ENCODE data around the gene CYP3A5.
A peak's percentile ranks its signal among the peaks of the same experiment; 100 is the strongest.
"Not testable (repeated sequence)": the region's sequence is repeated elsewhere in the genome, so short reads cannot be mapped to it uniquely, and the experiment has no call there.

Gene CYP3A5

DNA sequence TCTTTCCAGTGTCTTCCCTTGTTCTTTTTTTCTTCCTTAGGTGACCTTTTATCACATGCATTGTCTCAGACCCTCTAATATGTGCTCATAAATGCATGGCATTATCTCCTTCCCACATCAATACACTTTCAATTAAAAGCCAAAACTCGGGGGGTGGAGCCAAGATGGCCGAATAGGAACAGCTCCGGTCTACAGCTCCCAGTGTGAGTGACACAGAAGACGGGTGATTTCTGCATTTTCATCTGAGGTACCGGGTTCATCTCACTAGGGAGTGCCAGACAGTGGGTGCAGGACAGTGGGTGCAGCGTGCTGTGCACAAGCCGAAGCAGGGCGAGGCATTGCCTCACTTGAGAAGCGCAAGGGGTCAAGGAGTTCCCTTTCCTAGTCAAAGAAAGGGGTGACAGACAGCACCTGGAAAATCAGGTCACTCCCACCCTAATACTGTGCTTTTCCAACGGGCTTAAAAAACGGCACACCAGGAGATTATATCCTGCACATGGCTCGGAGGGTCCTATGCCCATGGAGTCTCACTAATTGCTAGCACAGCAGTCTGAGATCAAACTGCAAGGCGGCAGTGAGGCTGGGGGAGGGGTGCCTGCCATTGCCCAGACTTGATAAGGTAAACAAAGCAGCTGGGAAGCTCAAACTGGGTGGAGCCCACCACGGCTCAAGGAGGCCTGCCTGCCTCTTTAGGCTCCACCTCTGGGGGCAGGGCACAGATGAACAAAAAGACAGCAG, 6.2 kb upstream of the CYP3A5 start:
- not testable (repeated sequence) for H3K4me3 ChIP-seq (ENCODE audit: low read length in 2 of 2); H3K27me3 ChIP-seq (ENCODE audit: control insufficient read depth in 2 of 2, insufficient read depth in 2 of 2, low read length in 2 of 2)

DNA sequence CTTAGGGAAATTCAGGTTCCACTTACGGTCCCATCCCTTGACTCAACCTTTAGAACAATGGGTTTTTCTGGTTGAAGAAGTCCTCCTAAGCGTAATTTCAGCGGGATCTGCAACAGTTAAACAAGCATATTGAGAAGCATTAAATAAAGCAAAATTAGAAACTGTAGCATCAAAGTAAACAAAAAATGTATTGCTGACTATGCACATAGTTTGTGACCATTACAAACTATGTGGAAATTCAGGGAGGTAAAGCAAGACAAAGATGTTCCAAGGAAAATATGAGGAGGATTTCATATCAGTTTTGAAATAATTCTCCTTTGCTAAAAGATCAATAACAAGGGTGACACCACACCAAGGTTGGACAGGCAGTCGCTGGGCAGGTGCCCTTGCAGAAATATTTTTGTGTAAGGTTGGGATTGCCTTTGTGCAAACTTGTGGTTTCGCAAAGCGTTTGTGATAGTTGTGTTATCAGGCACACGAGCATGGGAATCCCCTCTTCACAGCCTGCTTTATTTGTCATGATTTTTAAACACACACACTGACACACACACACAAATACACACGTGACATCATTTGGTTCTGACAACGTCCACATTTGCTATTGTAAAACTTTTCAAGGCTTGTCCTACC, 5.4 kb upstream of the CYP3A5 start:
- Histone ChIP-seq H3K9ac (ENCODE audit: low read depth in 1 of 2, low read length in 2 of 2) (no peak overlapping the region), H3K27me3 (ENCODE audit: control insufficient read depth in 2 of 2, insufficient read depth in 2 of 2, low read length in 2 of 2) (no peaks in the 10 kb centered on the region), H3K4me1 (ENCODE audit: control insufficient read depth in 2 of 2, insufficient read depth in 2 of 2, low read length in 2 of 2) (no peaks in the 10 kb centered on the region), H3K36me3 (ENCODE audit: control insufficient read depth in 2 of 2, insufficient read depth in 2 of 2, low read length in 2 of 2) (no peaks in the 10 kb centered on the region), H3K27ac (ENCODE audit: low read depth in 2 of 2, low read length in 2 of 2) (no peak overlapping the region), H3K4me3 (ENCODE audit: low read length in 2 of 2) (no peak overlapping the region), H3K9me3 (ENCODE audit: control insufficient read depth in 2 of 2, low read length in 2 of 2) (no peaks in the 10 kb centered on the region)

More for the DNA sequence above, 6.2 kb upstream of the CYP3A5 start:
- H3K36me3 ChIP-seq (ENCODE audit: control insufficient read depth in 2 of 2, insufficient read depth in 2 of 2, low read length in 2 of 2); H3K4me1 ChIP-seq (ENCODE audit: control insufficient read depth in 2 of 2, insufficient read depth in 2 of 2, low read length in 2 of 2); H3K27ac ChIP-seq (ENCODE audit: low read depth in 2 of 2, low read length in 2 of 2); H3K9me3 ChIP-seq (ENCODE audit: control insufficient read depth in 2 of 2, low read length in 2 of 2); H3K9ac ChIP-seq (ENCODE audit: low read depth in 1 of 2, low read length in 2 of 2): not testable (repeated sequence)

GRCh38 chr7:99679032-99679399, 780 bp downstream of the CYP3A5 start:
- Histone ChIP-seq H3K36me3 (ENCODE audit: control insufficient read depth in 2 of 2, insufficient read depth in 2 of 2, low read length in 2 of 2) (peaks cover 24 to 26% of the 10 kb centered on the region in 2 donors), H3K9ac (ENCODE audit: low read depth in 1 of 2, low read length in 2 of 2) (peak overlapping the region; percentile 85 to 86), H3K4me1 (ENCODE audit: control insufficient read depth in 2 of 2, insufficient read depth in 2 of 2, low read length in 2 of 2) (peaks cover 0 to 5% of the 10 kb centered on the region in 2 donors), H3K4me3 (ENCODE audit: low read length in 2 of 2) (peak overlapping the region; percentile 89 to 90), H3K27me3 (ENCODE audit: control insufficient read depth in 2 of 2, insufficient read depth in 2 of 2, low read length in 2 of 2) (no peaks in the 10 kb centered on the region), H3K27ac (ENCODE audit: low read depth in 2 of 2, low read length in 2 of 2) (peak overlapping the region; percentile 92 to 97), H3K9me3 (ENCODE audit: control insufficient read depth in 2 of 2, low read length in 2 of 2) (no peaks in the 10 kb centered on the region)

DNA sequence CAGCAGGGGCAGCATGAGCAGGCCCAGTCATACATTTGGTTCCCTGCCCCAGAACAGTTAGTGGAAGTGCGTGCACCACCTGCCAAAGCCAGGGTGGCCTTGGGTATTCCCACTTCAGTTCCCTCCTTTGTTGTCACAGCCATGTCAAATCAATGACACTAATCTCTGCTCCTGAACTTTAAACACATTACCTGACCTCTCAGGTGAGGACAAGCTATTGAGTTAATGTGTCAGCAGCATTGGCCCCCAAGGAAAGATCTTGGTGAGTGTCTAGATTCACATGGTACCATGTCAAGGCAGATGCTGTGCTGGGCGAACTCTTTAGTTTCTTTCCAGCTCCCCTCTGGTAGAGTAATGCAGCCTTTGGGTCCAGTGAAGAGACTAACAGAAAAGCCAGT, 2.1 kb downstream of the CYP3A5 start:
- Histone ChIP-seq H3K36me3 (ENCODE audit: control insufficient read depth in 2 of 2, insufficient read depth in 2 of 2, low read length in 2 of 2) (peaks cover 36 to 37% of the 10 kb centered on the region in 2 donors), H3K9ac (ENCODE audit: low read depth in 1 of 2, low read length in 2 of 2) (peak overlapping the region in 1 of 2 donors; percentile 85), H3K4me1 (ENCODE audit: control insufficient read depth in 2 of 2, insufficient read depth in 2 of 2, low read length in 2 of 2) (peaks cover 0 to 5% of the 10 kb centered on the region in 2 donors), H3K4me3 (ENCODE audit: low read length in 2 of 2) (peak overlapping the region; percentile 89 to 90), H3K27ac (ENCODE audit: low read depth in 2 of 2, low read length in 2 of 2) (peak overlapping the region; percentile 92 to 97), H3K27me3 (ENCODE audit: control insufficient read depth in 2 of 2, insufficient read depth in 2 of 2, low read length in 2 of 2) (no peaks in the 10 kb centered on the region), H3K9me3 (ENCODE audit: control insufficient read depth in 2 of 2, low read length in 2 of 2) (no peaks in the 10 kb centered on the region)

- Histone ChIP-seq H3K27ac (ENCODE audit: low read depth in 2 of 2, low read length in 2 of 2) (no peak overlapping the region), H3K9ac (ENCODE audit: low read depth in 1 of 2, low read length in 2 of 2) (no peak overlapping the region), H3K9me3 (ENCODE audit: control insufficient read depth in 2 of 2, low read length in 2 of 2) (no peaks in the 10 kb centered on the region), H3K27me3 (ENCODE audit: control insufficient read depth in 2 of 2, insufficient read depth in 2 of 2, low read length in 2 of 2) (no peaks in the 10 kb centered on the region), H3K36me3 (ENCODE audit: control insufficient read depth in 2 of 2, insufficient read depth in 2 of 2, low read length in 2 of 2) (peaks cover 40 to 42% of the 10 kb centered on the region in 2 donors), H3K4me3 (ENCODE audit: low read length in 2 of 2) (peak overlapping the region; percentile 89 to 90), H3K4me1 (ENCODE audit: control insufficient read depth in 2 of 2, insufficient read depth in 2 of 2, low read length in 2 of 2) (peaks cover 0 to 5% of the 10 kb centered on the region in 2 donors)
Measured at GRCh38 chr7:99677013-99677647, 2.7 kb downstream of the CYP3A5 start.

- Histone ChIP-seq H3K9me3 (ENCODE audit: control insufficient read depth in 2 of 2, low read length in 2 of 2) (no peaks in the 10 kb centered on the region), H3K4me3 (ENCODE audit: low read length in 2 of 2) (no peak overlapping the region), H3K36me3 (ENCODE audit: control insufficient read depth in 2 of 2, insufficient read depth in 2 of 2, low read length in 2 of 2) (peaks cover 53 to 56% of the 10 kb centered on the region in 2 donors), H3K27me3 (ENCODE audit: control insufficient read depth in 2 of 2, insufficient read depth in 2 of 2, low read length in 2 of 2) (no peaks in the 10 kb centered on the region), H3K27ac (ENCODE audit: low read depth in 2 of 2, low read length in 2 of 2) (no peak overlapping the region), H3K9ac (ENCODE audit: low read depth in 1 of 2, low read length in 2 of 2) (no peak overlapping the region), H3K4me1 (ENCODE audit: control insufficient read depth in 2 of 2, insufficient read depth in 2 of 2, low read length in 2 of 2) (peaks cover 0 to 5% of the 10 kb centered on the region in 2 donors)
Measured at GRCh38 chr7:99674995-99675742, 4.6 kb downstream of the CYP3A5 start.

DNA sequence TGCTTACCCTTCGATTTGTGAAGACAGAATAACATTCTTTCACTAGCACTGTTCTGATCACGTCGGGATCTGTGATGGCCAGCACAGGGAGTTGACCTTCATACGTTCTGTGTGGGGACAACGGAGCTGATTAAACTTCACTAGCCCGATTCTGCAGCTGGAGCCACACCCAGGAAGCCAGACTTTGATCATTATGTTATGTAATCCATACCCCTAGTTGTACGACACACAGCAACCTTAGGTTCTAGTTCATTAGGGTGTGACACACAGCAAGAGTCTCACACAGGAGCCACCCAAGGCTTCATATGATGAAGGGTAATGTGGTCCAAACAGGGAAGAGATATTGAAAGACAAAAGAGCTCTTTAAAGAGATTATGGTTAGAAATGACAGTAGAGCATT, 7.2 kb downstream of the CYP3A5 start:
- peaks cover 63 to 74% of the 10 kb centered on the region in 2 donors for H3K36me3 ChIP-seq (ENCODE audit: control insufficient read depth in 2 of 2, insufficient read depth in 2 of 2, low read length in 2 of 2)
- peaks cover 0 to 2% of the 10 kb centered on the region in 2 donors for H3K4me1 ChIP-seq (ENCODE audit: control insufficient read depth in 2 of 2, insufficient read depth in 2 of 2, low read length in 2 of 2)
- H3K9ac ChIP-seq (ENCODE audit: low read depth in 1 of 2, low read length in 2 of 2), result no peak overlapping the region
- no peak overlapping the region for H3K4me3 ChIP-seq (ENCODE audit: low read length in 2 of 2)
- no peaks in the 10 kb centered on the region for H3K9me3 ChIP-seq (ENCODE audit: control insufficient read depth in 2 of 2, low read length in 2 of 2)
- no peak overlapping the region for H3K27ac ChIP-seq (ENCODE audit: low read depth in 2 of 2, low read length in 2 of 2)
- no peaks in the 10 kb centered on the region for H3K27me3 ChIP-seq (ENCODE audit: control insufficient read depth in 2 of 2, insufficient read depth in 2 of 2, low read length in 2 of 2)

DNA sequence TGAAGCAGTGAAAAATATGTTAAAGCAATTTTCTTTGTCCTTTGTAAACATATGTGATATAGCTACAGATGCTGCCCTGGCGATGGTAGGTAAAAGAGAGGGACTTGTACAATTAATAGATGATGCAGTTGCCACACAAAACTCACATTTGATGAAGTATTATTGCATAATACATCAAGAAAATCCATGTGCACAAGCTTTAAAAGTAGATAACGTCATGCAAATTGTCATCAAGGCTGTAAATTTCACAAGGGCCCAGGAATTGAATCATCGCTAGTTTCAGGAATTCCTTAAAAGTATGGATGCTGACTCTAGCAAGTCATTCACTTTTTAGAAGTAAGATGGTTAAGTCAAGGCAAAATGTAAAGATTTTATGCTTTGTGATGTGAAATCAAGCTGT, 10.0 kb downstream of the CYP3A5 start:
- Histone ChIP-seq H3K4me3 (ENCODE audit: low read length in 2 of 2) (no peak overlapping the region), H3K4me1 (ENCODE audit: control insufficient read depth in 2 of 2, insufficient read depth in 2 of 2, low read length in 2 of 2) (no peaks in the 10 kb centered on the region), H3K9me3 (ENCODE audit: control insufficient read depth in 2 of 2, low read length in 2 of 2) (no peaks in the 10 kb centered on the region), H3K27ac (ENCODE audit: low read depth in 2 of 2, low read length in 2 of 2) (no peak overlapping the region), H3K27me3 (ENCODE audit: control insufficient read depth in 2 of 2, insufficient read depth in 2 of 2, low read length in 2 of 2) (no peaks in the 10 kb centered on the region), H3K36me3 (ENCODE audit: control insufficient read depth in 2 of 2, insufficient read depth in 2 of 2, low read length in 2 of 2) (peaks cover 75 to 80% of the 10 kb centered on the region in 2 donors), H3K9ac (ENCODE audit: low read depth in 1 of 2, low read length in 2 of 2) (no peak overlapping the region)

DNA sequence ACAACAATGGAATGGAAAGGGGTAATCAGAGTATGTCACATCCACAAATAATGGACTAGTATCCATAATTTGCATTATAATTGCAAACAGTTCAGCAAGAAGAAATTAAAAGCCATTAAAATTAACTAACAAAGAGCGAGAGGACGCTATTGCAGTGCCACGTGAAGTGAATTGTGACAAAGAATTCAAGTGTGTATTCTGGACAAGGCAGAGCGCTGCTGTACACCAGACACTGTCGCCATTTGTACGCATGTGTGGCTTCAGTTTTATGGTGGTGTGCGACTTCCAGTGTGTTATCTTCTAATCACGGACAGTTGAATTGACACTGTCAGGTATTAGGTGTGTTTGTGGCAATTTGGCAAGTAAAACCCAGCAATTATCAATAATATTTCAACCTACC, 11.3 kb downstream of the CYP3A5 start:
- H3K4me3 ChIP-seq (ENCODE audit: low read length in 2 of 2), result no peak overlapping the region
- no peaks in the 10 kb centered on the region for H3K27me3 ChIP-seq (ENCODE audit: control insufficient read depth in 2 of 2, insufficient read depth in 2 of 2, low read length in 2 of 2)
- H3K9ac ChIP-seq (ENCODE audit: low read depth in 1 of 2, low read length in 2 of 2), result no peak overlapping the region
- peaks cover 65 to 79% of the 10 kb centered on the region in 2 donors for H3K36me3 ChIP-seq (ENCODE audit: control insufficient read depth in 2 of 2, insufficient read depth in 2 of 2, low read length in 2 of 2)
- H3K27ac ChIP-seq (ENCODE audit: low read depth in 2 of 2, low read length in 2 of 2), result no peak overlapping the region
- H3K9me3 ChIP-seq (ENCODE audit: control insufficient read depth in 2 of 2, low read length in 2 of 2), result no peaks in the 10 kb centered on the region
- H3K4me1 ChIP-seq (ENCODE audit: control insufficient read depth in 2 of 2, insufficient read depth in 2 of 2, low read length in 2 of 2), result no peaks in the 10 kb centered on the region

GRCh38 chr7:99667179-99667578, 12.6 kb downstream of the CYP3A5 start:
- no peaks in the 10 kb centered on the region for H3K9me3 ChIP-seq (ENCODE audit: control insufficient read depth in 2 of 2, low read length in 2 of 2)
- H3K4me3 ChIP-seq (ENCODE audit: low read length in 2 of 2), result no peak overlapping the region
- no peak overlapping the region for H3K9ac ChIP-seq (ENCODE audit: low read depth in 1 of 2, low read length in 2 of 2)
- H3K36me3 ChIP-seq (ENCODE audit: control insufficient read depth in 2 of 2, insufficient read depth in 2 of 2, low read length in 2 of 2), result peaks cover 64 to 82% of the 10 kb centered on the region in 2 donors
- no peak overlapping the region for H3K27ac ChIP-seq (ENCODE audit: low read depth in 2 of 2, low read length in 2 of 2)
- no peaks in the 10 kb centered on the region for H3K27me3 ChIP-seq (ENCODE audit: control insufficient read depth in 2 of 2, insufficient read depth in 2 of 2, low read length in 2 of 2)
- no peaks in the 10 kb centered on the region for H3K4me1 ChIP-seq (ENCODE audit: control insufficient read depth in 2 of 2, insufficient read depth in 2 of 2, low read length in 2 of 2)

All from mucosa of rectum (tissue), 2 donors.